OCI-LY3 (cell line): Measurements from ENCODE around the gene KIF15.

Experiments
- H2AFZ ChIP-seq: fragments of 200-600, 300-600 bp; shearing (Covaris generic); 2 replicates; pipeline ENCODE4 v1.6.0; 2014; ENCODE audit warnings: antibody characterized with exemption, low read depth, low read length
- H3K27ac ChIP-seq: fragments of 200-600, 300-600 bp; sonication (generic); 2 replicates; pipeline ENCODE4 v1.5.1; 2014; ENCODE audit warnings: mild to moderate bottlenecking, low read length, moderate library complexity, mixed read lengths
- H3K27me3 ChIP-seq: fragments of 200-600, 300-600 bp; sonication (generic); 2 replicates; pipeline ENCODE4 v1.6.1; 2014; ENCODE audit warnings: low read depth, low read length, mixed read lengths
- H3K36me3 ChIP-seq: fragments of 200-600, 300-600 bp; sonication (generic); replicated peaks from 2 replicates; pipeline ENCODE3; 2014; ENCODE audit warnings: low read depth, low read length, mixed read lengths
- H3K4me1 ChIP-seq: fragments of 300-600, 200-600 bp; sonication (generic); 2 replicates; pipeline ENCODE4 v1.6.1; 2014; ENCODE audit warnings: low read length, mixed read lengths
- H3K4me2 ChIP-seq: fragments of 200-600, 300-600 bp; sonication (generic); 2 replicates; pipeline ENCODE4 v1.6.1; 2014; ENCODE audit warnings: low read length, mixed read lengths
- H3K4me3 ChIP-seq: fragments of 300-600, 200-600 bp; sonication (generic); 2 replicates; pipeline ENCODE4 v1.5.1; 2014; ENCODE audit warnings: antibody characterized with exemption, mild to moderate bottlenecking, low read length, moderate library complexity
- H3K79me2 ChIP-seq: fragments of 300-600, 200-600 bp; shearing (Covaris generic); 2 replicates; pipeline ENCODE4 v1.6.1; 2014; ENCODE audit warnings: mild to moderate bottlenecking, low read length, mixed read lengths
- H3K9ac ChIP-seq: fragments of 300-600, 200-600 bp; shearing (Covaris generic); 2 replicates; pipeline ENCODE4 v1.6.0; 2014; ENCODE audit warnings: mild to moderate bottlenecking, low read length, moderate library complexity
- H3K9me3 ChIP-seq: fragments of 200-600, 300-600 bp; shearing (Covaris generic); 2 replicates; pipeline ENCODE4 v1.6.1; 2014; ENCODE audit warnings: low read length, mixed read lengths; ENCODE audit not compliant: insufficient read depth
- H4K20me1 ChIP-seq: fragments of 200-600, 300-600 bp; sonication (generic); 2 replicates; pipeline ENCODE4 v1.6.1; 2016; ENCODE audit warnings: low read length, mixed read lengths; ENCODE audit not compliant: insufficient read depth
- EZH2phosphoT487 ChIP-seq: fragments of 200-600 bp; shearing (Covaris generic); IDR thresholded peaks from 2 replicates; pipeline ENCODE4 v1.6.1; 2018; ENCODE audit warnings: antibody characterized with exemption, mixed run types, low read depth
- TF ChIP-seq, protein P1 (sequence below): fragments of 200-600, 300-600 bp; sonication (generic); IDR thresholded peaks from 2 replicates; pipeline ENCODE4 v1.5.1; 2014; ENCODE audit warnings: antibody characterized with exemption, low read length, low read depth

KIF15 gene

DNA sequence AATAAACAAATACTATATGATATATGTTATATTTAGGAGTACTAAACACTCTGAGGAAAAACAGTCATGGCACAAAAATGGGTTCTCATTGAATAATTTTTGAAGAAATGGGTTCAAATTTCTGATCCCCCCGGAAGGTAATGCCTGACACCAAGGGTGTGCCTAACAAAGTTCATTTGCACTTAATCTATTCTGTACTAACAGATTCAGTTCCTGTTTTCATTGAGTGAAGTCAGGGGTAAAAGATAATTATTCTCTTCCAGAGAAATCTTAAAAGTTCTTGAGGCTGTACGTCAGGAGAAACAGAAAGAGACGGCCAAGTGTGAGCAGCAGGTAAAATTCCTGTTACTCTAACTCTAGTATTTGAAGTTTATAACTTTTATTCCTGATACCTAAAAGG, 65.6 kb downstream of the KIF15 start:
- Histone ChIP-seq H3K4me1 (peaks cover 31% of the 10 kb centered on the region), H3K4me2 (no peak overlapping the region; the same call in 1 of the 2 replicates), H4K20me1 (no peaks in the 10 kb centered on the region; the same call in 1 of the 2 replicates), H3K27ac (no peak overlapping the region), H3K36me3 (peaks cover 46% of the 10 kb centered on the region), H3K79me2 (no peaks in the 10 kb centered on the region), H3K9ac (no peak overlapping the region), H2AFZ (no peak overlapping the region), H3K9me3 (no peaks in the 10 kb centered on the region), H3K4me3 (no peak overlapping the region), H3K27me3 (no peaks in the 10 kb centered on the region)
- no peak for TF ChIP-seq EZH2phosphoT487
- TF ChIP-seq, protein P1, sequence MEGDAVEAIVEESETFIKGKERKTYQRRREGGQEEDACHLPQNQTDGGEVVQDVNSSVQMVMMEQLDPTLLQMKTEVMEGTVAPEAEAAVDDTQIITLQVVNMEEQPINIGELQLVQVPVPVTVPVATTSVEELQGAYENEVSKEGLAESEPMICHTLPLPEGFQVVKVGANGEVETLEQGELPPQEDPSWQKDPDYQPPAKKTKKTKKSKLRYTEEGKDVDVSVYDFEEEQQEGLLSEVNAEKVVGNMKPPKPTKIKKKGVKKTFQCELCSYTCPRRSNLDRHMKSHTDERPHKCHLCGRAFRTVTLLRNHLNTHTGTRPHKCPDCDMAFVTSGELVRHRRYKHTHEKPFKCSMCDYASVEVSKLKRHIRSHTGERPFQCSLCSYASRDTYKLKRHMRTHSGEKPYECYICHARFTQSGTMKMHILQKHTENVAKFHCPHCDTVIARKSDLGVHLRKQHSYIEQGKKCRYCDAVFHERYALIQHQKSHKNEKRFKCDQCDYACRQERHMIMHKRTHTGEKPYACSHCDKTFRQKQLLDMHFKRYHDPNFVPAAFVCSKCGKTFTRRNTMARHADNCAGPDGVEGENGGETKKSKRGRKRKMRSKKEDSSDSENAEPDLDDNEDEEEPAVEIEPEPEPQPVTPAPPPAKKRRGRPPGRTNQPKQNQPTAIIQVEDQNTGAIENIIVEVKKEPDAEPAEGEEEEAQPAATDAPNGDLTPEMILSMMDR: no peak

DNA sequence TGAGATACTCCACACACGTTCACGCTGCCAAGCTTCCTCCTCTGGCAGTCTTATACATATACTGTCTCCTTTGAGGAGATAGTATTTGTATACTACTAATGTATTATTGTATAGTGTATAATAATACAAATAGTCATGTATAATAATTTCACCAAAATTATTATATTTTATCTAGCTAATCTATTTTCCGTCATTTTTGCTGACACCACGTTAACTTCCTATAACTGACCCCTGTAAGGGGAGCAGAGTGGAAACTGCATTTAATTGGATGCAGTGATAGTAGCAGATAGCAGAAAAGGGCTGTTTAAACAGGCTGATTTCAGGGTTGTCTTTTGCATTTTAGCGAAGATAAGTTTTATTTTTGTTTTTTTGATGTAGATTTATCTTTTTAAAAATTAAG, 69.6 kb downstream of the KIF15 start:
- Histone ChIP-seq H3K36me3 (peaks cover 48% of the 10 kb centered on the region), H3K79me2 (no peaks in the 10 kb centered on the region), H4K20me1 (no peaks in the 10 kb centered on the region), H3K4me1 (peaks cover 12% of the 10 kb centered on the region), H3K9ac (no peak overlapping the region), H2AFZ (no peak overlapping the region), H3K9me3 (no peaks in the 10 kb centered on the region), H3K27me3 (no peaks in the 10 kb centered on the region), H3K4me2 (no peak overlapping the region), H3K4me3 (no peak overlapping the region), H3K27ac (no peak overlapping the region)
- TF ChIP-seq, protein P1: no peak
- TF ChIP-seq EZH2phosphoT487: no peak

DNA sequence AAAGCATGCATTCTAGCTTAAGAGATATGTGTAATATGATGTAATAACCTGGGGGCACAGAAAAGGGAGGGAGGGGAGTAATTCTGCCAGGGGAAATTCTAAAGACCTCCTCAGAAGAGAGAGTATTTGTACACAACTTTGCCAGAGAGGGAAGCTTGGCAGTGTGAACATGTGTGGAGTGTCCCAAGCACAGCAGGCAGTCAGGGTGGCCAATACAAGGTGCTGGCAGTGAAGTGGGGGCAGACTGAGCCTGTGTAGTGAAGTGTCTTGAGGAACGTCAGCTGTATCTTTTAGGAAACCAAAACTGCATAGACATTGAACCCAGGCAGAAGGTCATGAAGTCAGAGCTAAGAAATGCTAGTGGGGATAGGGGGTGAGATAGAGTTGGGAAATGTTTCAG, 70.4 kb downstream of the KIF15 start:
- H4K20me1 ChIP-seq: no peaks in the 10 kb centered on the region
- peaks cover 6% of the 10 kb centered on the region for H3K4me1 ChIP-seq
- peaks cover 53% of the 10 kb centered on the region for H3K36me3 ChIP-seq

DNA sequence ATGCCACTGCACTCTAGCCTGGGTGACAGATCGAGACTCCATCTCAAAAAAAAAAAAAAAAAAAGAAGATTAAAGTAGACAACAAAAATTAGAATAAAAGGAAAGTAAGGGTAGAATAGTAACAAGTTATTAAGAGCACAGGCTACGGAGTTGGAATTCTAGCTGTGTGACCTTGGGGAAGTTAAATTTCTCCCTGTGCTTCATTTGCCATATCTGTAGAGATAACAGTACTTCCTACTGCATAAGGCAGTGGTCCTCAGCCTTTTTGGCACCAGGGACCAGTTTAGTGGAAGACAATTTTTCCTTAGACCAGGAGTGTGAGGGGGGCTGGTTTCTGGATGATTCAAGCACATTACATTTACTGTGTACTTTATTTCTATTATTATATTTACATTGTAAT, 71.4 kb downstream of the KIF15 start:
- no peaks in the 10 kb centered on the region for H3K79me2 ChIP-seq
- H4K20me1 ChIP-seq: no peaks in the 10 kb centered on the region
- H3K36me3 ChIP-seq: peaks cover 60% of the 10 kb centered on the region
- H3K4me1 ChIP-seq: no peaks in the 10 kb centered on the region
- no peak overlapping the region for H3K4me3 ChIP-seq
- H3K4me2 ChIP-seq: no peak overlapping the region
- no peak overlapping the region for H3K27ac ChIP-seq
- H3K9me3 ChIP-seq: peaks cover 10% of the 10 kb centered on the region
- H3K9ac ChIP-seq: no peak overlapping the region
- no peak for TF ChIP-seq EZH2phosphoT487
- TF ChIP-seq, protein P1: no peak
- no peaks in the 10 kb centered on the region for H3K27me3 ChIP-seq
- H2AFZ ChIP-seq: no peak overlapping the region

More for the DNA sequence above, 70.4 kb downstream of the KIF15 start:
- H3K9me3 ChIP-seq: peaks cover 7% of the 10 kb centered on the region
- no peak overlapping the region for H2AFZ ChIP-seq
- no peak overlapping the region for H3K27ac ChIP-seq
- H3K4me3 ChIP-seq: no peak overlapping the region
- TF ChIP-seq, protein P1: no peak
- no peak for TF ChIP-seq EZH2phosphoT487
- H3K79me2 ChIP-seq: no peaks in the 10 kb centered on the region
- no peak overlapping the region for H3K9ac ChIP-seq
- no peak overlapping the region for H3K4me2 ChIP-seq
- no peaks in the 10 kb centered on the region for H3K27me3 ChIP-seq
